Prostate gland (tissue), 2 donors: ENCODE measurements around the gene SLC8A2. TPM values are rescaled to one million over a fixed set of nuclear protein-coding genes. Genes with fewer than 3 reads are reported as not detected.

Experiments
- DNase-seq: peaks from one replicate; pipeline ENCODE4 v3.0.0-alpha.2; 2019; ENCODE audit warnings: low spot score
- H3K27ac ChIP-seq, 2 donors: fragments of 200-600 bp; sonication (generic); 2 replicates each; pipeline ENCODE4 v1.5.1; 2017 to 2019
- H3K27me3 ChIP-seq: fragments of 200-600 bp; sonication (generic); replicated peaks from 2 replicates; pipeline ENCODE4 v1.5.1; 2019; ENCODE audit not compliant: insufficient read depth
- H3K36me3 ChIP-seq, 2 donors: fragments of 200-600 bp; sonication (generic); 1 replicate in 1 of 2; 2 replicates in 1 of 2; pipeline versions ENCODE4 v1.5.1 to v1.8.1; 2017 to 2019
- H3K4me1 ChIP-seq: fragments of 200-600 bp; sonication (generic); replicated peaks from 2 replicates; pipeline ENCODE4 v1.5.1; 2019
- H3K4me3 ChIP-seq, 2 donors: fragments of 200-600 bp; sonication (generic); 2 replicates each; pipeline ENCODE4 v1.5.1; 2017 to 2019
- H3K9me3 ChIP-seq: fragments of 200-600 bp; sonication (generic); 2 replicates; pipeline ENCODE4 v1.5.1; 2017
- CTCF ChIP-seq, 4 experiments: fragments of 200-600 bp in 2 of 4; fragments of 450-650 bp in 2 of 4; sonication (generic) in 2 of 4; IDR thresholded peaks; 1 replicate in 3 of 4; 2 replicates in 1 of 4; pipeline ENCODE4 v1.5.1; 2016 to 2019; ENCODE audit warnings: antibody characterized with exemption in 4 of 4, mild to moderate bottlenecking in 2 of 4, moderate library complexity in 2 of 4
- POLR2A ChIP-seq: fragments of 450-650 bp; IDR thresholded peaks from one replicate; pipeline ENCODE4 v1.6.1; 2016; ENCODE audit warnings: antibody characterized with exemption, mild to moderate bottlenecking
- POLR2AphosphoS5 ChIP-seq: sonication (generic); formaldehyde crosslinking; IDR thresholded peaks from one replicate; pipeline ENCODE4 v1.6.1; 2017; ENCODE audit warnings: antibody characterized with exemption
- WGBS: methylation state at CpG from one replicate; pipeline ENCODE4 v1.1.5; 2018; 5-methylcytosine and 5-hydroxymethylcytosine counted together
- intact Hi-C: fragments of 100-400 bp; cut with DNase I; formaldehyde crosslinking; loops from one replicate; pipeline ENCODE4 v1.14.2; 2022
- total RNA-seq, 2 donors: library from RNA; depleted of rRNA; stranded (reverse); fragments of >200 nt; gene quantifications; one replicate each; pipeline ENCODE4 v1.1.0, GENCODE V29; 2016

SLC8A2 gene
- total RNA-seq, 2 donors from 2014 or later, result 1.3 to 7.7 TPM

DNA sequence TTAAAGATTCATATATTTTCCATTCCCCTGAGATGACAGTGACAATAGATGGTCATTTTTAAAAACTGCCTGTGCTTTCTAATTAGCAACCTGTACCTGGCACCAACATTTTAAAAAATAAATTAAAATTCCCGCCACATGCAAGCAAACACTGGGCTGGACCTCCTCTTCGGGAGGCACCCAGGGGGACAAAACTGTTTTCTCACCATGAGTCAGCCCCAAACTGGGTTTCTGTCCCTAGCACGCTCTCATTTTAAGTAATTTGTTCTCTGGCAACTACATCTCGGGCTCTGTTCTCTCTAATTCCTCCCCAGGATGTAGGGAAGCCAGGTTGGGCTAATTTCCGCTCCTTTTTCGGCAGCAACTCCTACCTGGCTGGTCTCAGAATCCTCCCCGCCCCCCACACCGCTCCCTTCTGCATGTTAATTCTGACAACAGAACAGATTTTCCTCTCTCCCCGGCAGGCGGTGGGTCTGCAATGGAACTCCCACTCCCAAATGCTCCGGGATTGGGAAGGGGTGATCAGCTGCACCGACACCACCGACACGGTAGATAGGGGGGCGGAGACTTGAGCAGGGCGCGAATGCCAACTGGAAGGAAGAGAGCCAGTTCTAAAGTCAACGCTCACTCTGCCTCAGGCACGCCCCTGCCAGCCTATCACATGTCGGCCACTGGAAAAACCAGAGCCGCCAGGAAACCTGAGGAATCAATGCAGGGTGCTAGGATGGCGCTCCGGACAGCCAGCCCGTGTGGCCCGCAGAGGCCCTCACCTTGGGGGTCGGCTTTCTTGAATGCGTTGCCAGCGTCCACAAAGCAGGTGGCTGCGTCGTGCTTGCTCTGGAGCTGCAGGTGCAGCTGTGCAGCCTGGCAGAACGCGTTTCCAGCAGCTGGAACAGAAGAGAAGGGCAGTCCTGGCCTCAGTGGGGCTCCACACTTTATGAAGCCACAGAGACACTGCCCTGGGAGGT, 28.5 kb upstream of the SLC8A2 start:
- H3K4me3 ChIP-seq, result no peak overlapping the region
- intact Hi-C loops, result no loop called here
- TF ChIP-seq POLR2AphosphoS5 (peak; percentile 91), POLR2A (no peak), CTCF (IDR thresholded peaks at IDR 0.05) (peak in 1 of 4 experiments; percentile 20)
- H3K9me3 ChIP-seq, result no peaks in the 10 kb centered on the region
- 44% methylated on average over 32 of the region's 32 CpGs for WGBS
- no peaks in the 10 kb centered on the region for H3K27me3 ChIP-seq
- peak; percentile 86 for DNase-seq
- H3K27ac ChIP-seq, result peak overlapping the region; percentile 60 to 76
- peaks cover 6 to 10% of the 10 kb centered on the region in 2 donors for H3K36me3 ChIP-seq
- peaks cover 6% of the 10 kb centered on the region for H3K4me1 ChIP-seq

DNA sequence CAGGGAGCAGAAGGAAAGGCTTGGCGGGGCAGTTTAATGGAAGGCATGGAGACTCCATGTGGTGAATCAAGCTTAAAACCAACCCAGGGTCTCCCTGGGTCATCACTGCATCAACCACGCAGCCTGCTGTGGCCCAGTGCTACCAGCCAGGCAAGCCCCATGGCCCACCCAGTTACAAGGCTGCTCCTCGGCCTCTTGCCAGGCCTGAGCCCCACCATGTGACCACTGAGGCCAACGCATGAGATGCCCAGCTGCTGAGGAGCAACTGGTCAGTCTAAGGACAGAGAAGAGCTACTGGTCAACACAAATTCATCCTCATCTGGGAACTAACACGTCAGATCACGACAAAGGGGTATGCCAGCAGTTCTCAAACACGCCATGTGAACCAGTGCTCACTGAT, 27.7 kb upstream of the SLC8A2 start:
- Histone ChIP-seq H3K4me1 (peaks cover 5% of the 10 kb centered on the region), H3K9me3 (no peaks in the 10 kb centered on the region), H3K27ac (peak overlapping the region in 1 of 2 donors; percentile 76), H3K27me3 (no peaks in the 10 kb centered on the region), H3K4me3 (no peak overlapping the region), H3K36me3 (peaks cover 6 to 10% of the 10 kb centered on the region in 2 donors)
- DNase-seq, result no peak
- 88% methylated on average over 7 of the region's 7 CpGs for WGBS
- intact Hi-C loops, result no loop called here
- TF ChIP-seq POLR2A (no peak), CTCF (IDR thresholded peaks at IDR 0.05) (no peak), POLR2AphosphoS5 (no peak)

DNA sequence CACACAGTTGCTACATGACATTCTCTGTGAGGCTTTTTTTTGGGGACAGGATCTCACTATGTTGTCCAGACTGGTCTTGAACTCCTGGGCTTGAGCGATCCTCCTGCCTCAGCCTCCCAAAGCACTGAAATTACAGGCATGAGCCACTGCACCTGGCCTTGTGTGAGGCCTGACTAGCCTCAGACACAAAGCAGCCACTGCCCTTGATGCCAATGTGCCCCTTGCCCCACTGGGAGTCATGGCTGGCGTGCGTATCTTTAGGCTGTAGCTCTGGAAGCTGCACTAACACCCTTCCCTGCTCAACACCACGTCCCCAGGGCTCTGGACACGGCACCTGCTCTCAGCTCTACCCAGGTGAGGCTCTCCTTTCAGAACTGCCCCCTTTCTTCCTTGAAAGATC, 26.9 kb upstream of the SLC8A2 start:
- Histone ChIP-seq H3K4me1 (peaks cover 5% of the 10 kb centered on the region), H3K9me3 (no peaks in the 10 kb centered on the region), H3K4me3 (no peak overlapping the region), H3K27ac (peak overlapping the region in 1 of 2 donors; percentile 76), H3K36me3 (peaks cover under 1 to 10% of the 10 kb centered on the region in 2 donors), H3K27me3 (no peaks in the 10 kb centered on the region)
- intact Hi-C loops, result no loop called here
- DNase-seq, result no peak
- WGBS, result 87% methylated on average over 5 of the region's 5 CpGs
- TF ChIP-seq POLR2A (no peak), POLR2AphosphoS5 (no peak), CTCF (IDR thresholded peaks at IDR 0.05) (no peak)

- Histone ChIP-seq H3K27ac (peak overlapping the region; percentile 17 to 76), H3K4me3 (no peak overlapping the region), H3K4me1 (peaks cover 5% of the 10 kb centered on the region), H3K27me3 (no peaks in the 10 kb centered on the region), H3K36me3 (peaks cover 4 to 7% of the 10 kb centered on the region in 2 donors), H3K9me3 (no peaks in the 10 kb centered on the region)
- no peak for DNase-seq
- intact Hi-C loops, result no loop called here
- no peak for TF ChIP-seq CTCF (IDR thresholded peaks at IDR 0.05)
- no peak for TF ChIP-seq POLR2AphosphoS5
- TF ChIP-seq POLR2A, result no peak
- 77% methylated on average over 14 of the region's 14 CpGs for WGBS
These were observed 26.3 kb upstream of the SLC8A2 start for GRCh38 chr19:47497821-47498520.
